ENCODE results near the gene KMT2B. TPM values are rescaled to one million over a fixed set of nuclear protein-coding genes. Genes with fewer than 3 reads are reported as not detected.

KMT2B gene
- total RNA-seq, 1 experiment from 2014 or later = 66.6 TPM

DNA sequence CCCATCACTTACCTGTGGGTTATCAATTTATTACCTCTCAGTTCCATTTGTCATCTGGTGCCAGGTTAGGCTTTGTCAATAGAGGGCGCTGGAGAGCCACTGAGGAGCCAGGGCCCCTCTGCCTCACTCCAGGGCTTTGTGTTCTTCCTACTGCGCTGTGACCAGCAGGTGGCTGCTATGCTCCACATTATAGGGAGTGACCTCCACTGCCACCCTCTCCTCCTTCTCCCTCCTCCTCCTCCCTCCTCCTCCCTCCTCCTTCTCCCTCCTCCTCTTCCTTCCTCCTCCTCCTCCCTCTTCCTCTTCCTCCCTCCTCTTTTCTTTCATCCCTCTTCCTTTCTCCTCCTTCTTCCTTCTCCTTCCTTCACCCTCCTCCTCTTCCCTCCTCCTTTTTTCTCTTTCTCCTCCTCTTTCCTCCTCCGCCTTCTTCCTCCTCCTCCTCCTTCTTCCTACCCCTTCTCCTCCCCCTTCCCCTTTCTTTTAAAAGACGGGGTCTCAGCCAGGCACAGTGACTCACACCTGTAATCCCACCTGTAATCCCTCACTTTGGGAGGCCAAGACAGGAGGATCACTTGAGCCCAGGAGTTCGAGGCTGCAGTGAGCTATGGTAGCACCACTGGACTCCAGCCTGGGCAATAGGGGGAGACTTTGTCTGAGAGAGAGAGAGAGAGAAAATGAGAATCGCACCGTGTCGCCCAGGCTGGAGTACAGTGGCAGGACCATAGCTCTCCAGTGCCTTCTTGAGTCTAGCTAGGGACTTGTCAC lies 23.8 kb upstream of the KMT2B start (continued):
- TF ChIP-seq ZNF416 (CRISPR knock-in tag; IDR thresholded peaks at IDR 0.05) (no peak), TEAD1 (CRISPR knock-in tag; IDR thresholded peaks at IDR 0.05) (no peak), TEAD4 (CRISPR knock-in tag; IDR thresholded peaks at IDR 0.05) (no peak), ZNF423 (CRISPR knock-in tag; IDR thresholded peaks at IDR 0.05) (peak; percentile 45; the same call in 1 of the 2 replicates), ZNF671 (CRISPR knock-in tag; IDR thresholded peaks at IDR 0.05) (no peak), CREM (CRISPR knock-in tag; IDR thresholded peaks at IDR 0.05) (no peak), GTF2I (CRISPR knock-in tag; conservative IDR thresholded peaks at IDR 0.05) (no peak), ATF1 (CRISPR knock-in tag; IDR thresholded peaks at IDR 0.05) (no peak), ZNF263 (CRISPR knock-in tag; IDR thresholded peaks at IDR 0.05; ENCODE audit: low read depth) (peak; percentile 99), SMAD3 (CRISPR knock-in tag; IDR thresholded peaks at IDR 0.05; ENCODE audit: borderline replicate concordance) (no peak)
- TF ChIP-seq, protein P1, sequence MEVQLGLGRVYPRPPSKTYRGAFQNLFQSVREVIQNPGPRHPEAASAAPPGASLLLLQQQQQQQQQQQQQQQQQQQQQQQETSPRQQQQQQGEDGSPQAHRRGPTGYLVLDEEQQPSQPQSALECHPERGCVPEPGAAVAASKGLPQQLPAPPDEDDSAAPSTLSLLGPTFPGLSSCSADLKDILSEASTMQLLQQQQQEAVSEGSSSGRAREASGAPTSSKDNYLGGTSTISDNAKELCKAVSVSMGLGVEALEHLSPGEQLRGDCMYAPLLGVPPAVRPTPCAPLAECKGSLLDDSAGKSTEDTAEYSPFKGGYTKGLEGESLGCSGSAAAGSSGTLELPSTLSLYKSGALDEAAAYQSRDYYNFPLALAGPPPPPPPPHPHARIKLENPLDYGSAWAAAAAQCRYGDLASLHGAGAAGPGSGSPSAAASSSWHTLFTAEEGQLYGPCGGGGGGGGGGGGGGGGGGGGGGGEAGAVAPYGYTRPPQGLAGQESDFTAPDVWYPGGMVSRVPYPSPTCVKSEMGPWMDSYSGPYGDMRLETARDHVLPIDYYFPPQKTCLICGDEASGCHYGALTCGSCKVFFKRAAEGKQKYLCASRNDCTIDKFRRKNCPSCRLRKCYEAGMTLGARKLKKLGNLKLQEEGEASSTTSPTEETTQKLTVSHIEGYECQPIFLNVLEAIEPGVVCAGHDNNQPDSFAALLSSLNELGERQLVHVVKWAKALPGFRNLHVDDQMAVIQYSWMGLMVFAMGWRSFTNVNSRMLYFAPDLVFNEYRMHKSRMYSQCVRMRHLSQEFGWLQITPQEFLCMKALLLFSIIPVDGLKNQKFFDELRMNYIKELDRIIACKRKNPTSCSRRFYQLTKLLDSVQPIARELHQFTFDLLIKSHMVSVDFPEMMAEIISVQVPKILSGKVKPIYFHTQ (CRISPR knock-in tag; IDR thresholded peaks at IDR 0.05) = no peak
- TF ChIP-seq, protein P2, sequence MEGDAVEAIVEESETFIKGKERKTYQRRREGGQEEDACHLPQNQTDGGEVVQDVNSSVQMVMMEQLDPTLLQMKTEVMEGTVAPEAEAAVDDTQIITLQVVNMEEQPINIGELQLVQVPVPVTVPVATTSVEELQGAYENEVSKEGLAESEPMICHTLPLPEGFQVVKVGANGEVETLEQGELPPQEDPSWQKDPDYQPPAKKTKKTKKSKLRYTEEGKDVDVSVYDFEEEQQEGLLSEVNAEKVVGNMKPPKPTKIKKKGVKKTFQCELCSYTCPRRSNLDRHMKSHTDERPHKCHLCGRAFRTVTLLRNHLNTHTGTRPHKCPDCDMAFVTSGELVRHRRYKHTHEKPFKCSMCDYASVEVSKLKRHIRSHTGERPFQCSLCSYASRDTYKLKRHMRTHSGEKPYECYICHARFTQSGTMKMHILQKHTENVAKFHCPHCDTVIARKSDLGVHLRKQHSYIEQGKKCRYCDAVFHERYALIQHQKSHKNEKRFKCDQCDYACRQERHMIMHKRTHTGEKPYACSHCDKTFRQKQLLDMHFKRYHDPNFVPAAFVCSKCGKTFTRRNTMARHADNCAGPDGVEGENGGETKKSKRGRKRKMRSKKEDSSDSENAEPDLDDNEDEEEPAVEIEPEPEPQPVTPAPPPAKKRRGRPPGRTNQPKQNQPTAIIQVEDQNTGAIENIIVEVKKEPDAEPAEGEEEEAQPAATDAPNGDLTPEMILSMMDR (IDR thresholded peaks at IDR 0.05) = peak; percentile 94
- TF ChIP-seq, protein P3, sequence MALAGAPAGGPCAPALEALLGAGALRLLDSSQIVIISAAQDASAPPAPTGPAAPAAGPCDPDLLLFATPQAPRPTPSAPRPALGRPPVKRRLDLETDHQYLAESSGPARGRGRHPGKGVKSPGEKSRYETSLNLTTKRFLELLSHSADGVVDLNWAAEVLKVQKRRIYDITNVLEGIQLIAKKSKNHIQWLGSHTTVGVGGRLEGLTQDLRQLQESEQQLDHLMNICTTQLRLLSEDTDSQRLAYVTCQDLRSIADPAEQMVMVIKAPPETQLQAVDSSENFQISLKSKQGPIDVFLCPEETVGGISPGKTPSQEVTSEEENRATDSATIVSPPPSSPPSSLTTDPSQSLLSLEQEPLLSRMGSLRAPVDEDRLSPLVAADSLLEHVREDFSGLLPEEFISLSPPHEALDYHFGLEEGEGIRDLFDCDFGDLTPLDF (CRISPR knock-in tag; IDR thresholded peaks at IDR 0.05) = no peak
- TF ChIP-seq, protein P4, sequence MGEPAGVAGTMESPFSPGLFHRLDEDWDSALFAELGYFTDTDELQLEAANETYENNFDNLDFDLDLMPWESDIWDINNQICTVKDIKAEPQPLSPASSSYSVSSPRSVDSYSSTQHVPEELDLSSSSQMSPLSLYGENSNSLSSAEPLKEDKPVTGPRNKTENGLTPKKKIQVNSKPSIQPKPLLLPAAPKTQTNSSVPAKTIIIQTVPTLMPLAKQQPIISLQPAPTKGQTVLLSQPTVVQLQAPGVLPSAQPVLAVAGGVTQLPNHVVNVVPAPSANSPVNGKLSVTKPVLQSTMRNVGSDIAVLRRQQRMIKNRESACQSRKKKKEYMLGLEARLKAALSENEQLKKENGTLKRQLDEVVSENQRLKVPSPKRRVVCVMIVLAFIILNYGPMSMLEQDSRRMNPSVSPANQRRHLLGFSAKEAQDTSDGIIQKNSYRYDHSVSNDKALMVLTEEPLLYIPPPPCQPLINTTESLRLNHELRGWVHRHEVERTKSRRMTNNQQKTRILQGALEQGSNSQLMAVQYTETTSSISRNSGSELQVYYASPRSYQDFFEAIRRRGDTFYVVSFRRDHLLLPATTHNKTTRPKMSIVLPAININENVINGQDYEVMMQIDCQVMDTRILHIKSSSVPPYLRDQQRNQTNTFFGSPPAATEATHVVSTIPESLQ (CRISPR knock-in tag; IDR thresholded peaks at IDR 0.05) = no peak
- TF ChIP-seq, protein P5, sequence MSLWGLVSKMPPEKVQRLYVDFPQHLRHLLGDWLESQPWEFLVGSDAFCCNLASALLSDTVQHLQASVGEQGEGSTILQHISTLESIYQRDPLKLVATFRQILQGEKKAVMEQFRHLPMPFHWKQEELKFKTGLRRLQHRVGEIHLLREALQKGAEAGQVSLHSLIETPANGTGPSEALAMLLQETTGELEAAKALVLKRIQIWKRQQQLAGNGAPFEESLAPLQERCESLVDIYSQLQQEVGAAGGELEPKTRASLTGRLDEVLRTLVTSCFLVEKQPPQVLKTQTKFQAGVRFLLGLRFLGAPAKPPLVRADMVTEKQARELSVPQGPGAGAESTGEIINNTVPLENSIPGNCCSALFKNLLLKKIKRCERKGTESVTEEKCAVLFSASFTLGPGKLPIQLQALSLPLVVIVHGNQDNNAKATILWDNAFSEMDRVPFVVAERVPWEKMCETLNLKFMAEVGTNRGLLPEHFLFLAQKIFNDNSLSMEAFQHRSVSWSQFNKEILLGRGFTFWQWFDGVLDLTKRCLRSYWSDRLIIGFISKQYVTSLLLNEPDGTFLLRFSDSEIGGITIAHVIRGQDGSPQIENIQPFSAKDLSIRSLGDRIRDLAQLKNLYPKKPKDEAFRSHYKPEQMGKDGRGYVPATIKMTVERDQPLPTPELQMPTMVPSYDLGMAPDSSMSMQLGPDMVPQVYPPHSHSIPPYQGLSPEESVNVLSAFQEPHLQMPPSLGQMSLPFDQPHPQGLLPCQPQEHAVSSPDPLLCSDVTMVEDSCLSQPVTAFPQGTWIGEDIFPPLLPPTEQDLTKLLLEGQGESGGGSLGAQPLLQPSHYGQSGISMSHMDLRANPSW (CRISPR knock-in tag; conservative IDR thresholded peaks at IDR 0.05; ENCODE audit: low read depth) = no peak
- TF ChIP-seq, protein P6, sequence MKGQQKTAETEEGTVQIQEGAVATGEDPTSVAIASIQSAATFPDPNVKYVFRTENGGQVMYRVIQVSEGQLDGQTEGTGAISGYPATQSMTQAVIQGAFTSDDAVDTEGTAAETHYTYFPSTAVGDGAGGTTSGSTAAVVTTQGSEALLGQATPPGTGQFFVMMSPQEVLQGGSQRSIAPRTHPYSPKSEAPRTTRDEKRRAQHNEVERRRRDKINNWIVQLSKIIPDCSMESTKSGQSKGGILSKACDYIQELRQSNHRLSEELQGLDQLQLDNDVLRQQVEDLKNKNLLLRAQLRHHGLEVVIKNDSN (CRISPR knock-in tag; IDR thresholded peaks at IDR 0.05) = no peak
- TF ChIP-seq, protein P7, sequence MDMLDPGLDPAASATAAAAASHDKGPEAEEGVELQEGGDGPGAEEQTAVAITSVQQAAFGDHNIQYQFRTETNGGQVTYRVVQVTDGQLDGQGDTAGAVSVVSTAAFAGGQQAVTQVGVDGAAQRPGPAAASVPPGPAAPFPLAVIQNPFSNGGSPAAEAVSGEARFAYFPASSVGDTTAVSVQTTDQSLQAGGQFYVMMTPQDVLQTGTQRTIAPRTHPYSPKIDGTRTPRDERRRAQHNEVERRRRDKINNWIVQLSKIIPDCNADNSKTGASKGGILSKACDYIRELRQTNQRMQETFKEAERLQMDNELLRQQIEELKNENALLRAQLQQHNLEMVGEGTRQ (CRISPR knock-in tag; IDR thresholded peaks at IDR 0.05) = no peak
- TF ChIP-seq, protein P8, sequence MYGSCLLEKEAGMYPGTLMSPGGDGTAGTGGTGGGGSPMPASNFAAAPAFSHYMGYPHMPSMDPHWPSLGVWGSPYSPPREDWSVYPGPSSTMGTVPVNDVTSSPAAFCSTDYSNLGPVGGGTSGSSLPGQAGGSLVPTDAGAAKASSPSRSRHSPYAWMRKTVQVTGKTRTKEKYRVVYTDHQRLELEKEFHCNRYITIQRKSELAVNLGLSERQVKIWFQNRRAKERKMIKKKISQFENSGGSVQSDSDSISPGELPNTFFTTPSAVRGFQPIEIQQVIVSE (CRISPR knock-in tag; IDR thresholded peaks at IDR 0.05; ENCODE audit: borderline replicate concordance) = no peak
